Spleen (tissue), 7 donors: ENCODE results near the gene IL17D.

Experiments used
- CTCF ChIP-seq, 11 experiments: fragments of 200-600 bp in 7 of 11; fragments of 450-650 bp in 4 of 11; sonication (generic) in 4 of 11; IDR thresholded peaks in 8 of 11; conservative IDR thresholded peaks in 3 of 11; 1 replicate in 7 of 11; 2 replicates in 4 of 11; pipeline versions ENCODE4 v1.4.0 to v1.8.0; 2016 to 2021; ENCODE audit warnings: antibody characterized with exemption in 11 of 11, inconsistent platforms in 4 of 11, mild to moderate bottlenecking in 1 of 11
- POLR2A ChIP-seq, 3 donors: fragments of 450-650 bp; IDR thresholded peaks; one replicate each; pipeline ENCODE4 v1.5.1; 2017; ENCODE audit warnings: antibody characterized with exemption in 3 of 3, mild to moderate bottlenecking in 1 of 3
- POLR2AphosphoS5 ChIP-seq, 3 donors: sonication (generic); formaldehyde crosslinking; IDR thresholded peaks; one replicate each; pipeline ENCODE4 v1.5.1; 2017; ENCODE audit warnings: antibody characterized with exemption in 3 of 3
- donor health status: DM: no; HTN: no; CAD: no; lungs with moderate emphysema.
- donor health status: DM: no; HTN: no; CAD: no.
- donor health status: DM: no; HTN: no; CAD: no.

GRCh38 chr13:20702915-20703779 lies at the start of gene IL17D:
- no peak for TF ChIP-seq POLR2A (IDR thresholded peaks at IDR 0.05)
- no peak for TF ChIP-seq CTCF (IDR thresholded peaks at IDR 0.05 in 8 of 11, conservative IDR thresholded peaks at IDR 0.05 in 3 of 11)
- peak in 1 of 3 donors; percentile 37 for TF ChIP-seq POLR2AphosphoS5 (IDR thresholded peaks at IDR 0.05)
